ENCODE measurements around the gene USP1.

Gene USP1

GRCh38 chr1:62396871-62397270, 40.0 kb upstream of the USP1 start:
- TF ChIP-seq CTCF (conservative IDR thresholded peaks at IDR 0.05; ENCODE audit: low read length) = no peak
- no peak for DNase-seq (ENCODE audit: low read depth)
- no peak overlapping the region for H3K4me3 ChIP-seq (ENCODE audit: low read length)

GRCh38 chr1:62397301-62397700, 39.5 kb upstream of the USP1 start:
- no peak for DNase-seq (ENCODE audit: low read depth)
- no peak for TF ChIP-seq CTCF (conservative IDR thresholded peaks at IDR 0.05; ENCODE audit: low read length)
- H3K4me3 ChIP-seq (ENCODE audit: low read length) = no peak overlapping the region

GRCh38 chr1:62398377-62398776, 38.5 kb upstream of the USP1 start:
- no peak for TF ChIP-seq CTCF (conservative IDR thresholded peaks at IDR 0.05; ENCODE audit: low read length)

DNA sequence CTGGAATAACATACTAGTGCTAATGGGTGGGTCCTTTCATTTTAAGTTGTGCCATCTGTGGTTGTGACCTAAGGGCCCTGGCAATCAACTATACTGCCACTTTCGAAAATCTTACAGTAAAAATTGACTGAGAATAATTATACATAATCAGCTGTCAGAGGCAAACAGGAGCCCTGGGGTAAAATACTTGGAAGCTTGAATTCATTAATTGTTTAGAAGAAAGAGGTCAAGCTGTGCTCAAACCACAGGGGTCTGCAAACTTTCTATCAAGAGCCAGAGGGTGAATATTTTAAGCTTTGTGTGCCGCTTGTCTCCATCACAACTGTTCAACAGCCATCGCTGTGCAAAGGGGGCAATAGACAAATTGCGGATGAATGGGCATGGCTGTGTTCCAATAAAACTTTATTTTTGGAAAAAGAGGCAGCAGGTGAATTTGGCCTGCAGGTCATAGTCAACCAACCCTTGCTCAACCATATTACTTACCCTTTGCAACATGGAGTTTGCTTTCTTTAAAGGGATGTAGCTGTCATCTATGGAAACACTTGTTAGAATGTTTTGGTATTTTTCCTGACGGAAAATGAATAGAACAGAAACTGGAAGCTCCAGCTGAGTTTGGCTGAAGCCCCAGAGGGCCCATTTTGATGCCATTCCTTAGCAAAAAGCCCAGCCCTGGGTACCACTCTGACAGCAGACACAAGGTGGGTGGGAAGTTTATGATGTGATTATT, 35.7 kb upstream of the USP1 start:
- DNase-seq (ENCODE audit: low read depth) = no peak
- H3K4me3 ChIP-seq (ENCODE audit: low read length) = no peak overlapping the region
- no peak for TF ChIP-seq CTCF (conservative IDR thresholded peaks at IDR 0.05; ENCODE audit: low read length)

More at GRCh38 chr1:62398377-62398776, 38.5 kb upstream of the USP1 start:
- H3K4me3 ChIP-seq (ENCODE audit: low read length) = no peak overlapping the region
- peak; percentile 77 for DNase-seq (ENCODE audit: low read depth)

DNA sequence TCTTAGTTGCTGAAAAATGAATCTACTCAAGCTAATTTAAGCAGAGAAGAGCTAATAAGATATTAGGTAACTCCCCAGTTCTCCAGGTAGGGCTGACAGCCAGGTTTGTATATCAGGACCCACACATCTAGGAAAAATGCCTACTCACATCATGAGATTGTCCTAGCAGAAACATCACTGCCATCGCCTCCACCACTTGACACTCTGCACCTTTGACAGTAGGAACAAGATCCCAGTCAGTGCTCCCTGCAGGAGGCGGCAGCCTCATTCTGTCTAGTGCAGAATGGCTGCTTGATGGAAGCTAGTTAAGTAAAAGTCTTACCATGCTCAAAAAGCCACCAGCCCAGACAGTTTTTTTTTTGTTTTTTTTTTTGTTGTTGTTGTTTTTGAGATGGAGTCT, 31.6 kb upstream of the USP1 start:
- H3K4me3 ChIP-seq (ENCODE audit: low read length) = no peak overlapping the region
- no peak for TF ChIP-seq CTCF (conservative IDR thresholded peaks at IDR 0.05; ENCODE audit: low read length)
- no peak for DNase-seq (ENCODE audit: low read depth)

DNA sequence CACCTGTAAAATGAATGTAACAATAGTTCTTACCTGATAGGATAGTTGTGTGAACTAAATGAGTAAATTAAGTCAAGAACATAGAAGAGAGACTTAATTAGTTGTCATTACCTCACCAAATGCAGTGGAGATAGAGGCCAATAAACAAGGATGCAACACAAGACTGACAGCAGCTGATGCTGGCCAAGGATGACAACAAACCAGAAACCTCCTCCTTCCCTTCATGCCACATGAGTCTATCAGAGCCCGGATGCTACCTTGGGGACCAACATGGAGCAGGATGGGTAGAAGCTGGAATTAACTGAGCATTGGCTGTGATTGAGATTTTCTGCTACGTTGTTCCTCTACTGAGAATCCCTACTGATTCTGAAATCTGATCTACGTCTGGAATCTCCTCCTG, 30.3 kb upstream of the USP1 start:
- no peak for DNase-seq (ENCODE audit: low read depth)
- H3K4me3 ChIP-seq (ENCODE audit: low read length) = no peak overlapping the region
- TF ChIP-seq CTCF (conservative IDR thresholded peaks at IDR 0.05; ENCODE audit: low read length) = no peak

GRCh38 chr1:62407398-62408009, 29.3 kb upstream of the USP1 start:
- TF ChIP-seq CTCF (conservative IDR thresholded peaks at IDR 0.05; ENCODE audit: low read length) = peak; percentile 82
- peak; percentile 59 for DNase-seq (ENCODE audit: low read depth)
- H3K4me3 ChIP-seq (ENCODE audit: low read length) = no peak overlapping the region

All from AG10803 (cell line).